Activated CD8-positive, alpha-beta T cell treated with anti-CD3 and anti-CD28 coated beads for 36 hours (primary cell): ENCODE measurements around the gene SORT1. TPM values are rescaled to one million over a fixed set of nuclear protein-coding genes. Genes with fewer than 3 reads are reported as not detected.

Experiments
- ATAC-seq: fragments of 200-7000 bp; cut with Tn5 transposase; one replicate; pipeline ENCODE4 v1.10.0; 2021; ENCODE audit warnings: mild to moderate bottlenecking, moderate library complexity
- CTCF ChIA-PET: fragments of 350-600 bp; sonication (Branson Sonifier 250); formaldehyde crosslinking; loops from one replicate; lab custom pipeline; 2021; ENCODE audit warnings: antibody characterized with exemption; lab: Charles Lee
- POLR2A ChIA-PET: fragments of 350-600 bp; sonication (Branson Sonifier 250); formaldehyde crosslinking; loops from one replicate; lab custom pipeline; 2021; ENCODE audit warnings: antibody characterized with exemption; lab: Charles Lee
- DNase-seq: peaks from one replicate; pipeline ENCODE4 v3.0.0-alpha.2; 2020
- H3K27ac Mint-ChIP-seq: one replicate; pipeline ENCODE4 v1.8.0; 2021; ENCODE audit warnings: mild to moderate bottlenecking, mixed read lengths
- H3K27me3 Mint-ChIP-seq: one replicate; pipeline ENCODE4 v1.8.0; 2021; ENCODE audit warnings: mixed read lengths
- H3K36me3 Mint-ChIP-seq: one replicate; pipeline ENCODE4 v1.8.0; 2021; ENCODE audit warnings: low read depth, mixed read lengths
- H3K4me1 Mint-ChIP-seq: one replicate; pipeline ENCODE4 v1.8.0; 2021; ENCODE audit warnings: low read depth, mixed read lengths
- H3K4me3 Mint-ChIP-seq: one replicate; pipeline ENCODE4 v1.8.0; 2021; ENCODE audit warnings: mild to moderate bottlenecking, moderate library complexity, mixed read lengths
- H3K9me3 Mint-ChIP-seq: one replicate; pipeline ENCODE4 v1.8.0; 2021; ENCODE audit warnings: mixed read lengths
- intact Hi-C: fragments of 100-400 bp; cut with micrococcal nuclease; formaldehyde crosslinking; loops from one replicate; pipeline ENCODE4 v1.10.0; 2022
- total RNA-seq, 2 experiments: library from RNA; stranded (reverse); gene quantifications; one replicate each; pipeline ENCODE4 v1.2.3, GENCODE V29; 2021
- TF ChIP-seq, protein P1 (sequence below): fragments of 200-600 bp; IDR thresholded peaks from one replicate; pipeline ENCODE4 v1.8.0; 2022; ENCODE audit warnings: antibody characterized with exemption, mild to moderate bottlenecking

Gene SORT1
- total RNA-seq, 2 experiments from 2014 or later = 2.5 to 3.2 TPM

DNA sequence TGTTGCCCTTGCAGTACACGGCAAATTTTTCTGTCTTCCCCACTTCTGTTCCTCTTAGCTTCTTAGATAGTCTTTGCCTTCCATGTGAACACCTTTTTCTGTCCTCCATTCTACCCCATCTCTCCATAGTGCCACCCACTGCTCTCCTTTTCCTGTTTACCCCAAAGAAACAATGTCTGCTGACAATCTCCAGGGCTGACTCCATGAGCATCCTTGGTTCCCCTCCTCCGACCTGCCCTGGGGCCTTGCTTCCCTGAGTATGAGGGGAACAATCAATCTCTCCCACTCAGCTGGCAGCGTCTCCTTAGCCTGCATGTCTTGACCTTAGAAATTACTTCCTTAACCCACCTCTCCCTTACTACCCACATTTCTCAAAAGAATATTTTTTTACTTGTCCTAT is 78.6 kb downstream of the SORT1 start:
- ChIA-PET POLR2A (interaction anchor here (0.5 kb wide), 1 partner anchor 420 kb away, joined by 3 read pairs; no protein-coding TSS in a partner anchor), CTCF (no interaction called here)
- H3K27me3 Mint-ChIP-seq = no peaks in the 10 kb centered on the region
- DNase-seq = no peak
- intact Hi-C loops = no loop called here
- no peak overlapping the region for H3K4me3 Mint-ChIP-seq
- no peak for ATAC-seq
- no peak overlapping the region for H3K27ac Mint-ChIP-seq
- no peaks in the 10 kb centered on the region for H3K36me3 Mint-ChIP-seq
- TF ChIP-seq, protein P1, sequence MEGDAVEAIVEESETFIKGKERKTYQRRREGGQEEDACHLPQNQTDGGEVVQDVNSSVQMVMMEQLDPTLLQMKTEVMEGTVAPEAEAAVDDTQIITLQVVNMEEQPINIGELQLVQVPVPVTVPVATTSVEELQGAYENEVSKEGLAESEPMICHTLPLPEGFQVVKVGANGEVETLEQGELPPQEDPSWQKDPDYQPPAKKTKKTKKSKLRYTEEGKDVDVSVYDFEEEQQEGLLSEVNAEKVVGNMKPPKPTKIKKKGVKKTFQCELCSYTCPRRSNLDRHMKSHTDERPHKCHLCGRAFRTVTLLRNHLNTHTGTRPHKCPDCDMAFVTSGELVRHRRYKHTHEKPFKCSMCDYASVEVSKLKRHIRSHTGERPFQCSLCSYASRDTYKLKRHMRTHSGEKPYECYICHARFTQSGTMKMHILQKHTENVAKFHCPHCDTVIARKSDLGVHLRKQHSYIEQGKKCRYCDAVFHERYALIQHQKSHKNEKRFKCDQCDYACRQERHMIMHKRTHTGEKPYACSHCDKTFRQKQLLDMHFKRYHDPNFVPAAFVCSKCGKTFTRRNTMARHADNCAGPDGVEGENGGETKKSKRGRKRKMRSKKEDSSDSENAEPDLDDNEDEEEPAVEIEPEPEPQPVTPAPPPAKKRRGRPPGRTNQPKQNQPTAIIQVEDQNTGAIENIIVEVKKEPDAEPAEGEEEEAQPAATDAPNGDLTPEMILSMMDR = no peak
- no peaks in the 10 kb centered on the region for H3K4me1 Mint-ChIP-seq
- H3K9me3 Mint-ChIP-seq = no peaks in the 10 kb centered on the region

DNA sequence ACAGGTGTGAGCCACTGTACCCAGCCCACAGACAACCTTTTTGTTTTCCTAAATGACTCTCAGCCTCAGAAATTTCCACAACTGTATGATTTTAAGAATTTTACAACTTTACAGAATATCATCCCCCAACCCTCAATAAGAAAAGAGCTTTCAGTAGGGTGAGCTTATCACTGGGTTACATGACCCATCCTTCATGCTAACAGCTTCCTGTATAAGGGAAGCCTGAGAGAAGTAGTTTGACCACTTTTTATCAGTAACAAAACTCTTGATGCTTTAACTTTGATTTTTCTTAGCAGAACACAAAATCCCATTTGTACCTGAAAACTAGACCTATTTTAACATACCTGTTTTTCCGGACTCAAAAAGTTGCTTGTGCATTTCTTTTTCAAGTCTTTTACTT is 81.2 kb downstream of the SORT1 start:
- intact Hi-C loops = no loop called here
- TF ChIP-seq, protein P1 = no peak
- Mint-ChIP-seq H3K9me3 (no peaks in the 10 kb centered on the region), H3K4me3 (no peak overlapping the region), H3K36me3 (no peaks in the 10 kb centered on the region), H3K4me1 (no peaks in the 10 kb centered on the region), H3K27me3 (no peaks in the 10 kb centered on the region), H3K27ac (no peak overlapping the region)
- ChIA-PET CTCF (interaction anchor here (0.7 to 1.2 kb wide), 2 partner anchors 39 to 60 kb away, joined by 3 to 4 read pairs; no protein-coding TSS in a partner anchor), POLR2A (no interaction called here)
- DNase-seq (no peak), ATAC-seq (no peak)

GRCh38 chr1:109315288-109315687 is 82.4 kb downstream of the SORT1 start:
- no peak for ATAC-seq
- POLR2A ChIA-PET = no interaction called here
- intact Hi-C loops = no loop called here
- Mint-ChIP-seq H3K4me1 (no peaks in the 10 kb centered on the region), H3K27me3 (no peaks in the 10 kb centered on the region), H3K4me3 (no peak overlapping the region), H3K36me3 (no peaks in the 10 kb centered on the region), H3K9me3 (no peaks in the 10 kb centered on the region), H3K27ac (no peak overlapping the region)
- TF ChIP-seq, protein P1 = no peak
- CTCF ChIA-PET = interaction anchor here (1.1 to 1.2 kb wide), 2 partner anchors 38 to 83 kb away, joined by 4 read pairs; no protein-coding TSS in a partner anchor
- DNase-seq = no peak

GRCh38 chr1:109314795-109315194 is 82.9 kb downstream of the SORT1 start:
- Mint-ChIP-seq H3K9me3 (no peaks in the 10 kb centered on the region), H3K4me3 (no peak overlapping the region), H3K27me3 (no peaks in the 10 kb centered on the region), H3K4me1 (no peaks in the 10 kb centered on the region), H3K27ac (no peak overlapping the region), H3K36me3 (no peaks in the 10 kb centered on the region)
- TF ChIP-seq, protein P1 = no peak
- intact Hi-C loops = no loop called here
- ChIA-PET CTCF (interaction anchor here (1.1 to 1.2 kb wide), 2 partner anchors 37 to 84 kb away, joined by 4 read pairs; no protein-coding TSS in a partner anchor), POLR2A (no interaction called here)
- DNase-seq (no peak), ATAC-seq (no peak)

DNA sequence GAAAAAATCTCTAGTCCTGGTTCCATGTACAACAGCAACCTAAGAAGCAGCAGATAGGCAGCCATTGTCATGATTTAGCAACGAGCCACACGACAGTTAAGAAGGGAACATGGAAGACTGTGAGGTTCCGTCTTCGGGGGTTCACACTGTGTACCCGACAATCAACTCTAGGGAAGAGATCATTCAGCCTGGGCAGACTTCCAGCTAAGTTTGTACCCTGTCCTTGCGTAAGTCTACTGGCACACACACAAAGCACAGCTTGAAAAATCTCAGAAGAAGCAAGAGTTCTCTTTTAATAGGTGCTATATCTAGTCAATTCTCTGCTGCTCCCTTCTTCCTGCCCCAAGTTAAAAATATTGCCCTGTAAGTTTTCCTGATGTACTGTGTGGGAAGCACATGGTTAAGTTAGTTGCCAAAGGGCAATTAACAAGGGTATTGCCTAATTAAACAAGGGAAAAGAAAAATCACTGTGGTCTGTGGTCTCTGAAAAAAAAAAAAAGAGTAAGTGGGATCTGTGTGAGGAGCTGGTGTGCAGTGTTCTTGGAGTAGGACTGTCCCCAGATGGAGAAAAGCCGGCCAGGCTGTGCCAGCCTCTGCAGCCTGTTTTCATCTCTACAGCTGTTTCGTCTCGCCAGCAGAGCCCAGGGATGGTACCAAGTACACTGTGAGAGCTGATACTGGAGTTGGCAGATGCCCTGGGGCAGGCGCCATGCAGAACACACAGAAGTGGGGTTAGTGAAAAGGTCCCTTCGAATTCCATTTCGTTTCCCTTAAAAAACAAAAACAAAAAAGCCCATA is 84.5 kb downstream of the SORT1 start:
- no peak for DNase-seq
- no peaks in the 10 kb centered on the region for H3K4me1 Mint-ChIP-seq
- CTCF ChIA-PET = interaction anchor here (1.0 kb wide), 1 partner anchor 60 kb away, joined by 3 read pairs; no protein-coding TSS in a partner anchor
- intact Hi-C loops = no loop called here
- H3K4me3 Mint-ChIP-seq = no peak overlapping the region
- no peak overlapping the region for H3K27ac Mint-ChIP-seq
- H3K36me3 Mint-ChIP-seq = no peaks in the 10 kb centered on the region
- ATAC-seq = no peak
- POLR2A ChIA-PET = interaction anchor here (0.6 kb wide), 1 partner anchor 225 kb away, joined by 3 read pairs; no protein-coding TSS in a partner anchor
- TF ChIP-seq, protein P1 = no peak
- H3K9me3 Mint-ChIP-seq = no peaks in the 10 kb centered on the region
- no peaks in the 10 kb centered on the region for H3K27me3 Mint-ChIP-seq
